Medulla oblongata (tissue), 1 donor: ENCODE results near the gene SIX1.
A peak's percentile ranks its signal among the peaks of the same experiment; 100 is the strongest.

Experiments
- DNase-seq: peaks from one replicate; pipeline ENCODE4 v3.0.0-alpha.2; 2015; ENCODE audit errors: extremely low spot score

The SIX1 gene

GRCh38 chr14:60648934-60649874, at the start of gene SIX1:
Gene SIX1, minus strand, starts transcription at chr14:60649477. Its CDS starts 288 bp downstream, at chr14:60649189.
- DNase-seq: peak; percentile 49

- DNase-seq: no peak
Observed at GRCh38 chr14:60695327-60695726, 46.0 kb upstream of the SIX1 start.

GRCh38 chr14:60691383-60692113, 42.3 kb upstream of the SIX1 start:
- no peak for DNase-seq

- no peak for DNase-seq
Observed at GRCh38 chr14:60686865-60687264, 37.6 kb upstream of the SIX1 start.

- DNase-seq: no peak
Observed at GRCh38 chr14:60684203-60684602, 34.9 kb upstream of the SIX1 start.

GRCh38 chr14:60681271-60681670, 32.0 kb upstream of the SIX1 start:
- no peak for DNase-seq

- no peak for DNase-seq
Observed at GRCh38 chr14:60680511-60680910, 31.2 kb upstream of the SIX1 start.

GRCh38 chr14:60679566-60680258, 30.4 kb upstream of the SIX1 start:
- no peak for DNase-seq

- no peak for DNase-seq
Observed at GRCh38 chr14:60677701-60678100, 28.4 kb upstream of the SIX1 start.

- DNase-seq: no peak
Observed at GRCh38 chr14:60670989-60671388, 21.7 kb upstream of the SIX1 start.

GRCh38 chr14:60668431-60669112, 19.3 kb upstream of the SIX1 start:
- no peak for DNase-seq

- no peak for DNase-seq
Observed at GRCh38 chr14:60665177-60665550, 15.9 kb upstream of the SIX1 start.

GRCh38 chr14:60662982-60663381, 13.7 kb upstream of the SIX1 start:
- no peak for DNase-seq

GRCh38 chr14:60661721-60662120, 12.4 kb upstream of the SIX1 start:
- DNase-seq: no peak

- no peak for DNase-seq
Observed at GRCh38 chr14:60658909-60659585, 9.8 kb upstream of the SIX1 start.

- no peak for DNase-seq
Observed at GRCh38 chr14:60658211-60658690, 9.0 kb upstream of the SIX1 start.

- no peak for DNase-seq
Observed at GRCh38 chr14:60657456-60658210, 8.4 kb upstream of the SIX1 start.

GRCh38 chr14:60656686-60657455, 7.6 kb upstream of the SIX1 start:
- peak; percentile 34 for DNase-seq

GRCh38 chr14:60655898-60656685, 6.8 kb upstream of the SIX1 start:
- DNase-seq: no peak
